HEK293 (cell line): Measurements from ENCODE around the gene MIEN1.

Source experiments
- CTCF ChIP-seq: fragments of 450-650 bp; formaldehyde crosslinking; IDR thresholded peaks from 2 replicates; pipeline ENCODE4 v1.5.1; 2016; ENCODE audit warnings: missing biosample characterization, missing genetic modification characterization
- ZNF148 ChIP-seq: fragments of 450-650 bp; formaldehyde crosslinking; IDR thresholded peaks from 2 replicates; pipeline ENCODE4 v1.5.0; 2017; ENCODE audit warnings: missing biosample characterization, missing genetic modification characterization, borderline replicate concordance
- ZNF292 ChIP-seq: fragments of 450-650 bp; formaldehyde crosslinking; IDR thresholded peaks from 2 replicates; pipeline ENCODE4 v1.5.1; 2016; ENCODE audit warnings: low read depth, missing biosample characterization, missing genetic modification characterization, borderline replicate concordance
- ZNF704 ChIP-seq: fragments of 450-650 bp; formaldehyde crosslinking; IDR thresholded peaks from 2 replicates; pipeline ENCODE4 v1.5.1; 2016; ENCODE audit warnings: missing biosample characterization, missing genetic modification characterization

DNA sequence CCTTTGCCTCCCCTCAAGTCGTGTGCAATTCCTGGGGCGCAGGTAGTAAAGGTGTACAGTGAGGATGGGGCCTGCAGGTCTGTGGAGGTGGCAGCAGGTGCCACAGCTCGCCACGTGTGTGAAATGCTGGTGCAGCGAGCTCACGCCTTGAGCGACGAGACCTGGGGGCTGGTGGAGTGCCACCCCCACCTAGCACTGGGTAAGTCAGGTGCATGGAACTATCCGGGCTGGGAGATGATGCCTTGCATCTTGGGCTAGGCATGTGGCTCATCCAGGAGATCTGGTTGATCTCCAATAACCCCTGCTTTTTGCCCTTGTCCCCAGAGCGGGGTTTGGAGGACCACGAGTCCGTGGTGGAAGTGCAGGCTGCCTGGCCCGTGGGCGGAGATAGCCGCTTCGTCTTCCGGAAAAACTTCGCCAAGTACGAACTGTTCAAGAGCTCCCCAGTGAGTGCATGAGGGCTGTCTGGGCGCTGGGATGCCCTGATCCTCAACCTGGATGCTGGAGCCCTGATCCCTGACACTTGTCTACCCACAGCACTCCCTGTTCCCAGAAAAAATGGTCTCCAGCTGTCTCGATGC lies 12.6 kb upstream of the MIEN1 start:
- TF ChIP-seq ZNF704 (tag by site-specific recombination) (no peak), ZNF148 (tag by site-specific recombination) (no peak), CTCF (tag by site-specific recombination) (no peak), ZNF292 (tag by site-specific recombination) (no peak)
